Vagina (tissue), 2 donors: Measurements from ENCODE around the gene SLC17A2. TPM values are rescaled to one million over a fixed set of nuclear protein-coding genes. Genes with fewer than 3 reads are reported as not detected.

ENCODE experiments used
- DNase-seq, 2 donors: peaks; one replicate each; pipeline ENCODE4 v3.0.0-alpha.2; 2017; ENCODE audit errors: extremely low spot score in 2 of 2
- H3K27ac ChIP-seq: fragments of 200-600 bp; sonication (generic); one replicate; pipeline ENCODE4 v1.5.1; 2019
- H3K27me3 ChIP-seq: fragments of 200-600 bp; sonication (generic); one replicate; pipeline ENCODE4 v1.5.1; 2019
- H3K36me3 ChIP-seq, 2 donors: fragments of 200-600 bp; sonication (generic); one replicate each; pipeline ENCODE4 v1.5.1; 2017 to 2019
- H3K4me1 ChIP-seq: fragments of 200-600 bp; sonication (generic); one replicate; pipeline ENCODE4 v1.5.1; 2019
- H3K4me3 ChIP-seq, 2 donors: fragments of 200-600 bp; sonication (generic); 1 replicate in 1 of 2; 2 replicates in 1 of 2; pipeline ENCODE4 v1.5.1; 2016 to 2019
- H3K9me3 ChIP-seq: fragments of 200-600 bp; sonication (generic); one replicate; pipeline ENCODE4 v1.5.1; 2019
- CTCF ChIP-seq, 3 experiments: fragments of 450-650 bp in 2 of 3; fragments of 200-600 bp in 1 of 3; sonication (generic) in 1 of 3; IDR thresholded peaks; one replicate each; pipeline ENCODE4 v1.5.1; 2017 to 2019; ENCODE audit warnings: antibody characterized with exemption in 3 of 3, mild to moderate bottlenecking in 2 of 3, moderate library complexity in 2 of 3
- POLR2A ChIP-seq, 2 donors: fragments of 450-650 bp; IDR thresholded peaks; one replicate each; pipeline ENCODE4 v1.6.1; 2017; ENCODE audit warnings: antibody characterized with exemption in 2 of 2, mild to moderate bottlenecking in 2 of 2, moderate library complexity in 2 of 2
- POLR2AphosphoS5 ChIP-seq, 2 donors: sonication (generic); formaldehyde crosslinking; IDR thresholded peaks; one replicate each; pipeline ENCODE4 v1.9.0; 2017; ENCODE audit warnings: antibody characterized with exemption in 2 of 2, mild to moderate bottlenecking in 2 of 2, low read depth in 1 of 2; ENCODE audit not compliant: insufficient read depth in 1 of 2
- intact Hi-C: fragments of 100-400 bp; cut with DNase I; formaldehyde crosslinking; loops from one replicate; pipeline ENCODE4 v1.15.1; 2023
- total RNA-seq: library from RNA; depleted of rRNA; stranded (reverse); fragments of >200 nt; gene quantifications from one replicate; pipeline ENCODE4 v1.2.3, GENCODE V29; 2016

SLC17A2 gene
- total RNA-seq, 1 donor from 2014 or later = not detected

- no peaks in the 10 kb centered on the region for H3K9me3 ChIP-seq
- no peak for DNase-seq
- H3K4me3 ChIP-seq = no peak overlapping the region
- TF ChIP-seq POLR2AphosphoS5 (IDR thresholded peaks at IDR 0.05; ENCODE audit: insufficient read depth in 1 of 2, low read depth in 1 of 2) (no peak), POLR2A (IDR thresholded peaks at IDR 0.05) (no peak), CTCF (IDR thresholded peaks at IDR 0.05) (no peak)
- no peak overlapping the region for H3K27ac ChIP-seq
- no peaks in the 10 kb centered on the region for H3K36me3 ChIP-seq
- no peaks in the 10 kb centered on the region for H3K4me1 ChIP-seq
- intact Hi-C loops = no loop called here
- no peaks in the 10 kb centered on the region for H3K27me3 ChIP-seq
Measured at GRCh38 chr6:25898289-25898977, 32.1 kb downstream of the SLC17A2 start.

GRCh38 chr6:25896252-25896651 lies 34.2 kb downstream of the SLC17A2 start:
- Histone ChIP-seq H3K9me3 (no peaks in the 10 kb centered on the region), H3K27me3 (no peaks in the 10 kb centered on the region), H3K4me3 (no peak overlapping the region), H3K4me1 (no peaks in the 10 kb centered on the region), H3K27ac (no peak overlapping the region), H3K36me3 (no peaks in the 10 kb centered on the region)
- no peak for TF ChIP-seq POLR2A (IDR thresholded peaks at IDR 0.05)
- TF ChIP-seq POLR2AphosphoS5 (IDR thresholded peaks at IDR 0.05; ENCODE audit: insufficient read depth in 1 of 2, low read depth in 1 of 2) = no peak
- no peak for TF ChIP-seq CTCF (IDR thresholded peaks at IDR 0.05)
- DNase-seq = no peak
- intact Hi-C loops = no loop called here

GRCh38 chr6:25895771-25896170 lies 34.7 kb downstream of the SLC17A2 start:
- Histone ChIP-seq H3K9me3 (no peaks in the 10 kb centered on the region), H3K27me3 (no peaks in the 10 kb centered on the region), H3K4me1 (no peaks in the 10 kb centered on the region), H3K36me3 (no peaks in the 10 kb centered on the region), H3K27ac (no peak overlapping the region), H3K4me3 (no peak overlapping the region)
- no peak for DNase-seq
- intact Hi-C loops = no loop called here
- no peak for TF ChIP-seq CTCF (IDR thresholded peaks at IDR 0.05)
- no peak for TF ChIP-seq POLR2A (IDR thresholded peaks at IDR 0.05)
- no peak for TF ChIP-seq POLR2AphosphoS5 (IDR thresholded peaks at IDR 0.05; ENCODE audit: insufficient read depth in 1 of 2, low read depth in 1 of 2)

GRCh38 chr6:25893778-25894177 lies 36.7 kb downstream of the SLC17A2 start:
- no peaks in the 10 kb centered on the region for H3K36me3 ChIP-seq
- H3K27me3 ChIP-seq = no peaks in the 10 kb centered on the region
- DNase-seq = no peak
- H3K4me1 ChIP-seq = no peaks in the 10 kb centered on the region
- intact Hi-C loops = no loop called here
- no peak overlapping the region for H3K27ac ChIP-seq
- no peaks in the 10 kb centered on the region for H3K9me3 ChIP-seq
- H3K4me3 ChIP-seq = no peak overlapping the region
- TF ChIP-seq POLR2AphosphoS5 (IDR thresholded peaks at IDR 0.05; ENCODE audit: insufficient read depth in 1 of 2, low read depth in 1 of 2) = no peak
- no peak for TF ChIP-seq CTCF (IDR thresholded peaks at IDR 0.05)
- TF ChIP-seq POLR2A (IDR thresholded peaks at IDR 0.05) = no peak

GRCh38 chr6:25892877-25893276 lies 37.6 kb downstream of the SLC17A2 start:
- Histone ChIP-seq H3K36me3 (no peaks in the 10 kb centered on the region), H3K27ac (no peak overlapping the region), H3K9me3 (no peaks in the 10 kb centered on the region), H3K4me1 (no peaks in the 10 kb centered on the region), H3K27me3 (no peaks in the 10 kb centered on the region), H3K4me3 (no peak overlapping the region)
- DNase-seq = no peak
- intact Hi-C loops = no loop called here
- no peak for TF ChIP-seq CTCF (IDR thresholded peaks at IDR 0.05)
- TF ChIP-seq POLR2AphosphoS5 (IDR thresholded peaks at IDR 0.05; ENCODE audit: insufficient read depth in 1 of 2, low read depth in 1 of 2) = no peak
- no peak for TF ChIP-seq POLR2A (IDR thresholded peaks at IDR 0.05)
